Breast epithelium (tissue), 3 donors: ENCODE measurements around the gene CAMKK1.

ENCODE experiments used
- POLR2A ChIP-seq: fragments of 450-650 bp; IDR thresholded peaks from one replicate; pipeline ENCODE4 v1.6.1; 2016; ENCODE audit warnings: antibody characterized with exemption, mild to moderate bottlenecking, moderate library complexity
- TF ChIP-seq, protein P1 (sequence below), 3 donors: fragments of 450-650 bp; IDR thresholded peaks; one replicate each; pipeline ENCODE4 v1.5.1; 2016 to 2017; ENCODE audit warnings: antibody characterized with exemption in 3 of 3, mild to moderate bottlenecking in 3 of 3, moderate library complexity in 3 of 3

DNA sequence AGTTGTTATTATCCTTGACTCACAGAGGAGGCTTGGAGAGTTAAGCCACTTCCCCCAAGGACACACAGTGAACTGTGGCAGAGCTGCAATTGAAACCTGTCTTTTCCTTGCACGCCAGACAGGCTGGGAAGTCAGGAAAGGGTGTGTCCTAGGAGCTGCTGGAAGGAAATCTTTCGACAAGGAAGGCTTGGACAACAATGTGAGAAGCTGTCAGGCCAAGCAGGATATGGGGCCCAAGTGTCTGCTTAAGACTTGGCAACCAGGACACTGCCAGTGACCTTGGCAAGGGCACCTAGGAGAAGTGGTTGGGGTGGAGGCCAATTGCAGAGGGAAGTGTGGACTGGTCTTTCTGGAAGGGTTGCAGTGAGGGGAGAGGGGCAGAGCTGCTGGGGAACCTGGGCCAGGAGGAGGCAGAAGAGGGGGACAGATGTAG lies 2.1 kb upstream of the CAMKK1 start:
- TF ChIP-seq, protein P1, sequence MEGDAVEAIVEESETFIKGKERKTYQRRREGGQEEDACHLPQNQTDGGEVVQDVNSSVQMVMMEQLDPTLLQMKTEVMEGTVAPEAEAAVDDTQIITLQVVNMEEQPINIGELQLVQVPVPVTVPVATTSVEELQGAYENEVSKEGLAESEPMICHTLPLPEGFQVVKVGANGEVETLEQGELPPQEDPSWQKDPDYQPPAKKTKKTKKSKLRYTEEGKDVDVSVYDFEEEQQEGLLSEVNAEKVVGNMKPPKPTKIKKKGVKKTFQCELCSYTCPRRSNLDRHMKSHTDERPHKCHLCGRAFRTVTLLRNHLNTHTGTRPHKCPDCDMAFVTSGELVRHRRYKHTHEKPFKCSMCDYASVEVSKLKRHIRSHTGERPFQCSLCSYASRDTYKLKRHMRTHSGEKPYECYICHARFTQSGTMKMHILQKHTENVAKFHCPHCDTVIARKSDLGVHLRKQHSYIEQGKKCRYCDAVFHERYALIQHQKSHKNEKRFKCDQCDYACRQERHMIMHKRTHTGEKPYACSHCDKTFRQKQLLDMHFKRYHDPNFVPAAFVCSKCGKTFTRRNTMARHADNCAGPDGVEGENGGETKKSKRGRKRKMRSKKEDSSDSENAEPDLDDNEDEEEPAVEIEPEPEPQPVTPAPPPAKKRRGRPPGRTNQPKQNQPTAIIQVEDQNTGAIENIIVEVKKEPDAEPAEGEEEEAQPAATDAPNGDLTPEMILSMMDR (IDR thresholded peaks at IDR 0.05): no peak
- no peak for TF ChIP-seq POLR2A
